GM19025 (cell line): ENCODE results near the gene MRNIP.
"Not testable (repeated sequence)": the region's sequence is repeated elsewhere in the genome, so short reads cannot be mapped to it uniquely, and the experiment has no call there.

Source experiments
- ATAC-seq: cut with Tn5 transposase; IDR thresholded peaks from one replicate; pipeline ENCODE4 v1.9.1; 2021; ENCODE audit warnings: mild to moderate bottlenecking, low read depth, moderate library complexity; ENCODE audit not compliant: unreplicated experiment

MRNIP gene

GRCh38 chr5:179873588-179874110 is 15.0 kb upstream of the MRNIP start:
- ATAC-seq, result no peak

- no peak for ATAC-seq
These were observed 14.4 kb upstream of the MRNIP start for GRCh38 chr5:179872828-179873575.

- no peak for ATAC-seq
These were observed 13.6 kb upstream of the MRNIP start for GRCh38 chr5:179872055-179872827.

GRCh38 chr5:179871533-179871932 is 12.9 kb upstream of the MRNIP start:
- ATAC-seq, result not testable (repeated sequence)

GRCh38 chr5:179870952-179871351 is 12.3 kb upstream of the MRNIP start:
- ATAC-seq, result no peak

- ATAC-seq, result no peak
These were observed 11.8 kb upstream of the MRNIP start for GRCh38 chr5:179870403-179870903.

GRCh38 chr5:179869641-179870402 is 11.2 kb upstream of the MRNIP start:
- ATAC-seq, result no peak

- no peak for ATAC-seq
These were observed 10.5 kb upstream of the MRNIP start for GRCh38 chr5:179869101-179869500.

GRCh38 chr5:179868541-179868940 is 9.9 kb upstream of the MRNIP start:
- no peak for ATAC-seq

- no peak for ATAC-seq
These were observed 8.9 kb upstream of the MRNIP start for GRCh38 chr5:179867476-179867875.

- ATAC-seq, result no peak
These were observed 8.5 kb upstream of the MRNIP start for GRCh38 chr5:179867079-179867465.

- no peak for ATAC-seq
These were observed 7.8 kb upstream of the MRNIP start for GRCh38 chr5:179866241-179867078.

- ATAC-seq, result no peak
These were observed 7.0 kb upstream of the MRNIP start for GRCh38 chr5:179865491-179866240.

- no peak for ATAC-seq
These were observed 6.1 kb upstream of the MRNIP start for GRCh38 chr5:179864686-179865085.

GRCh38 chr5:179863449-179864085 is 5.0 kb upstream of the MRNIP start:
- ATAC-seq, result no peak

- no peak for ATAC-seq
These were observed 4.3 kb upstream of the MRNIP start for GRCh38 chr5:179862891-179863290.

- no peak for ATAC-seq
These were observed 3.7 kb upstream of the MRNIP start for GRCh38 chr5:179862296-179862695.

GRCh38 chr5:179860301-179860700 is 1.7 kb upstream of the MRNIP start:
- ATAC-seq, result no peak

GRCh38 chr5:179858241-179858585 is 404 bp downstream of the MRNIP start:
- ATAC-seq, result peak; percentile 20
